Stimulated activated CD4-positive, alpha-beta T cell treated with anti-CD3 and anti-CD28 coated beads, Interleukin-1b, Interleukin-23, amount 100 ng/mL, for 24 hours (primary cell): ENCODE data around the gene DCAF15.

Experiments used
- DNase-seq, 4 experiments: peaks; one replicate each; pipeline ENCODE4 v3.0.0-alpha.2; 2020; ENCODE audit warnings: low read depth in 4 of 4, low spot score in 1 of 4

DCAF15 gene

DNA sequence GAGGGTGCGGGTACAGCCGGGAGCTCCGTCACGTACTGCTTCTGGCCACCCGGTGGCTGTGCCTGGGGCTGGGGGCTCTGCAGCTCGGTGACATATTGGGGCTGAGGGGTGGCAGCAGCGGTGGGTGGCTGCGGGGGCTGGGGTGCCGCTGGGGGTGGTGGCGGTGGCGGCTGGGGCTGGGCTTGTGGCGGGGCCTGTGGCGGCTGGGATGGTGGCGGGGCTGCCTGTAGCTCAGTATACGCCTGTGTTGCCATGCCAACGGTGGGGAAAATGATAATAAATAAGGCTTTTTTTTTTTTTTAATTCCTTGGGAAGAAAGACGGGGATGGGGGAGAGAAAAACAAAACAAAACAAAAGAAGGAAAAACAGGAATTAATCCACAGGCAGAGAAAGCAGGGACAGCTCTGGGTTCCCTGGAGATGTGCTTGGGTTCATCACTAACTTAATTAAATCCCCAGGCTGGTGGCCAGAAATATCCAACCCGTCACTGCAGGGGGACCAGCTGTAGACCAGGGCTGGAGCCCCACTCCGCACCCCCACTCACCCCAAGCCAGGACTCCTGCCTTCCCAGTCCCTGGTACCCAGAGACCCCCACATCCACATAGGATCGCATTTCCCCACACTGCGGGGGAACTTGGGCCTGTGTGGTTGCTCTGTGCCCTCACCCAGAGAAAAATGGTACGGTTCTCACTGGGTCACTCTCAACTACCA, 41.4 kb downstream of the DCAF15 start:
- no peak for DNase-seq

DNA sequence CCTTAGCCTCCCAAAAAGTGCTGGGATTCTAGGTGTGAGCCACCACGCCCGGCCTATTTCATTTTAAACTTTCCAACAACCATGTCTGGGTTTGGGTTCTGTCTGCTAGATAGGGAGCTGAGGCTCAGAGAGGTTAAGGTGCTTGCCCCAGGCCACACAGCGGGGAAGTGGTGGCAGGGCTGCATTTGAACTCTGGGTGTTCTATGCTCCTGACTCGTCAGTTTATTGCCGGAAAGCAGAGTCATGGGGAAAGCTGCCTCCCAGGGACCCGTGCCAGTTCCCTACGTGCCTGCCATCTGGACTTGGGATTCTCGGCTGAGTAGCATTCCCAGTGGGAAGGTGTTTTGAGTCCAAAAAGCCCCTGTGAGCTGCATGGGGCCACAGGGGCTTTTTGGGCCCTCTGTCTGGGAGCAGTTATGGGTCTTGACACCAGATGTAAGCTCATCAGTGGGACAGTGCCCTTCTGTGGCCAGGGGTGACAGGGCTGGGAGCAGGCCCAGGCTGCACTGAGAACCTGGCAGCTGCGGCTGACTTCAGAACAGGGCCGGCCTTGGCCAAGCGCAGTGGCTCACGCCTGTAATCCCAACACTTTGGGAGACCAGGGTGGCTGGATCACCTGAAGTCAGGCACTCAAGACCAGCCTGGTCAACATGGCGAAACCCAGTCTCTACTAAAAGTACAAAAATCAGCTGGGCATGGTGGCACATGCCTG, 42.9 kb downstream of the DCAF15 start:
- no peak for DNase-seq

DNA sequence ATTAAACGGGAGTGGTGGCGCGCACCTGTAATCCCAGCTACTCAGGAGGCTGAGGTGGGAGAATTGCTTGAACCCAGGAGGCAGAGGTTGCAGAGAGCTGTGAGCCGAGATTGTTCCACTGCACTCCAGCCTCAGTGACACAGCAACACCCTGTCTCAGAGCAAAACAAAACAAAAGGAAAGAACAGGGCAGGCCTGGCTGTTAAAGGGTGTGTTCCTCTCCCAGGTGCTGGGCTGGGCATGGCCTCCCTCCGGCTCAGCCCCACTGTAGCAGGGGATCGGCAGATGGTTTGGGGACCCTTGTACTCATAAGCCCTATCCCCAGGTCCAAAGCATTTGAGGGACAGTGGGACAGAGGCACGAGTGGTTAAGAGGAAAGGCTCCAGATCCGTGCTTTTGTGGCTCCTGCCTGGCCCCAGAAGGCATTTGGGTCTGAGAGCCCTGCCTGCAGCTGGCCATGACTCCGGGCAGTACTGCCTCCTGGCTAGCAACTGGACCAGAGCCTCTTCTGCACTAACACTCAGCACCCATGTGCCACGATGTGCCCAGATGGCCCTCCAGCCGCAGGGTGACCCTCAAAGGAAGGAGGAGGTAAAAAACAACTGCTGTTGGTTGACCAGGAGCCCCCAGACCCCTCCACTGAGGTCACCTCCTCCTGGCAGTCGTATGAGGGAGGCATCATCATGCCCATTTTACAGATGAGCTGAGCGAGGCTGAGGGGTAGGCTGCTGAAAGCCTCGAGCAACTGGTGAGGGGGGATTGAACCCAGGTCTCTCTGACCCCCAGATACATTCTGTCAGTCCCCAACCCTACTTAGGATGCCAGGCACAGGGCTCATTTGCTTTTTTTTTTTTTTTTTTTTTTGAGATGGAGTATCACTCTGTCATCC, 43.8 kb downstream of the DCAF15 start:
- DNase-seq = no peak

DNA sequence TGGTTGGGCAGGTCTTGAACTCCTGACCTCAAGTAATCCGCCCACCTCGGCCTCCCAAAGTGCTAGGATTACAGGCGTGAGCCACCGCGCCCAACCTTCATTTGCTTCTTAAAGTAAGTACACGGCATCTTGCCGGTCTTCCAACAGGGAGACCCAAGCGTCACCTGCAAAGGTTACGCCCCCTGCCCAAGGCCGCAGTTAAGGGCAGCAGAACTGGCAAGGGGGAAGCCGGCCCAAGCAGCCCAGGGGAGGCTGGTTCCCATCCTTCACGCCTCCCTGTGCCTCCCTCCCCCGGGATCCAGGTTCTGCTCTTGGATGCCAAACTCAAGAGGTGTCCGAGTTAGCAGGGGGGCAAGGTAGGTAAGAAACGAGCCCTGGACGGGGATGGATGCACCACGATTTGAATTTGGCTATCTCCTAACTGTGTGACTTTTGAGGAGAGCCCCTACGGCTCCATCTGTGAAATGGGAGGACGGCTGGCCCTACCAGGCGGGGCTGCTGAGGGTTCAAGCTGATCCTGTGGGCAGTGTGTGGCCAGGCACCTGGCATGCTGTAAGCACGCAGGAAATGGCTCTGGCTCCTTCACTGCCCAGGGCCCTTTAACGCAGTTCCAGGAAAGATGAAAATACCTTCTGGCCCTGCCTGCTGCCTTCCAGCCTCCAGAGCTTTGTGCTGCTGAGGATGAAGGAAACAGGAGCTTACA, 44.8 kb downstream of the DCAF15 start:
- no peak for DNase-seq

DNA sequence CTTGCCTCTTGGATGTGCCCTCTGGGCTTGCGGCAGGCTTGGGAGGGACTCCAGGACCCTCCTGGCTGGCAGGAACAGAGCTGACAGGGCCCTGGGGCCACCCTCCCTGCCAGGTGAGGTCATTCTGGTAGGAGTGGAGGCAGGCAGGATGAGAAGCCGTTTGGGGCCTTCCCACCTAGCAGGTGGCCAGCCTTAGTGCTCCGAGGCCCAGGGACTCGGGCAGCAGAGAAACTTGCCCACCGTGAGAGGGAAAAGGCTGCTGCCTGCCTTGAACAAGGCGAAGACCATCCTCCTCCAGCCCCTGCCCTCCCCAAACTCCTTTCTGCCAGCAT, 45.3 kb downstream of the DCAF15 start:
- DNase-seq = no peak

DNA sequence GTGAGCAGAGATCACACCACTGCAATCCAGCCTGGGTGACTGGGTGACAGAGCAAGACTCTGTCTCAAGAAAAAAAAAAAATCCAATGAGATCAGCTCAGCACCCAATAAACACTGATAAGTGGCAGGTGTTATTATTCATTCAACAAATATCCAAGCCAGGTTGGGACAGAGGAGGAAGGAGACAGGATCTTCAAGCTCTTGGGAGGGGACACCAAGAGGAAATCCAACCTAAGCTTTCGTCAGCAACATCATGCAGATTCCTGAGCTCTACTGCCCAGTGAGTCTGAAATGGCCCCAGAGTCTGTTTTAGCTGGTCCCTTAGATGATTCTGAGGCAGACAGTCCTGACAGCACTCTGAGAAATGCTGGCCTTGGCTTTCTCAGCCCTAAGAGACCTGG, 46.1 kb downstream of the DCAF15 start:
- no peak for DNase-seq

DNA sequence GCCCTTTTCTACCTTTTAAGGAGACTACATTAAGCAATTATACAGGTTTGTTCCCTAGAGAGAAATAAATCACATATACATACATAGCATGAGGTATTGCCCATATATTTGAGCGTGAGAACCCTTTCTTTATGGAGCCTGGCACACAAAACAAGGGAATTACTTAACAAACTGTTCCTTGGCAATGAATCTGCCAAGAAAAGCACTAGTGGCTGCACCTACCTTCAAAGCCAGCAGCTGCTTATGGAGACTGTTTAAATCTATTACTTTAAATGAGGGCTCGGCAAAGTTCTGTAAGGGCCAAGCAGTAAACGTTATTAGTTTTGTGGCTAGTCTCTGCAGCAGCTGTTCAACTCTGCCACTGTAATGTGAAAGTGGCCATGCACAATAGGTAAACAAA, 46.8 kb downstream of the DCAF15 start:
- DNase-seq = no peak

DNA sequence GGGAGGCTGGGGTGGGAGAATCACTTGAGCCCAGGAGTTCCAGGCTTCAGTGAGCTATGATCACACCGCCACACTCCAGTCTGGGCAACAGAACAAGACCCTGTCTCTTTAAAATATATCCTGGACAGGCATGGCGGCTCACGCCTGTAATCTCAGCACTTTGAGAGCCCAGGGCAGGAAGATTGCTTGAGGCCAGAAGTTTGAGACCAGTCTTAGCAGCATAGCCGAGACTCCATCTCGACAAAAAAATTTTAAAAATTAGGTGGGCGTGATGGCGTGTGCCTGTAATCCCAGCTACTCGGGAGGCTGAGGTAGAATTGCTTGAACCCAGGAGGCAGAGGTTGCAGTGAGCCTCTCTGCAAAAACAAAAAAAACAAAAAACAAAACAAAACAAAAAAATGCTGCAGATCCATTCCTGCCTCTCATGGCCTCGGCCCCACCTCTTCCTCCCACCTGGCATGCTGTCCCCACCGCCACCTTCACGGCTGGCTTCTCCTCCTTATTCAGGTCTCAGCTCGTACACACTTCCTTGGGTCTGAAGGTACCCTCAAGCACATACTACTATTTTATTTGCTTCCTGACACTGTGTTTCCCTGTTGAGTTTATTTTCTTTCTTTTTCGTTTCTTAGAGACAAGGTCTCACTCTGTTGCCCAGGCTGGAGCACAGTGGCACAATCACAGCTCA, 48.5 kb downstream of the DCAF15 start:
- no peak for DNase-seq

DNA sequence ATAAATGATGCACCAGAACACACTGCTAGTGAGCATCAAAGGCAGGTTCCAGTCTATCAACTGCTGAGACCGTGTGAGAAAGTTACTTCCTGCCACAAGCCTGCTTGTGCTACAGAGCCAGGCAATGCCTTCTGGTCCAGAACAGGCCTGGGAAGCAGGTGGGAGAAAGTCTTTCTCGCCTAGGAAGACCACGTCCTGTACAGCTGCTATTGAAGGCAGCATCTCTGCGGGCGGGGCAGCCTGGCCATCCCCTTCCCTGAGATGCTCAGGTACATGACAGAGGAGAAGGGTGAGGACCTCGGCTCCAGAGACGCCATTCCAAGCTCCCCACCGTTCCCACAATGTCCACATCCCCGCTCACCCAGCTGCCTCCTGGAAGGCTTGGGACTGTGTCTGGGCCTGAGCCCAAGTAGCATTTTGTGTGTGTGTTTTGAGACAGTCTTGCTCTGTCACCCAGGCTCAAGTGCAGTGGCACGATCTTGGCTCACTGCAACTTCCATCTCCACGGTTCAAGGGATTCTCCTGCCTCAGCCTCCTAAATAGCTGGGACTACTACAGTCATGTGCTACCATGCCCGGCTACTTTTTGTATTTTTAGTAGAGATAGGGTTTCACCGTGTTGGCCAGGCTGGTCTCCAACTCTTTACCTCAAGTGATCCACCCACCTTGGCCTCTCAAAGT, 50.4 kb downstream of the DCAF15 start:
- DNase-seq = no peak

DNA sequence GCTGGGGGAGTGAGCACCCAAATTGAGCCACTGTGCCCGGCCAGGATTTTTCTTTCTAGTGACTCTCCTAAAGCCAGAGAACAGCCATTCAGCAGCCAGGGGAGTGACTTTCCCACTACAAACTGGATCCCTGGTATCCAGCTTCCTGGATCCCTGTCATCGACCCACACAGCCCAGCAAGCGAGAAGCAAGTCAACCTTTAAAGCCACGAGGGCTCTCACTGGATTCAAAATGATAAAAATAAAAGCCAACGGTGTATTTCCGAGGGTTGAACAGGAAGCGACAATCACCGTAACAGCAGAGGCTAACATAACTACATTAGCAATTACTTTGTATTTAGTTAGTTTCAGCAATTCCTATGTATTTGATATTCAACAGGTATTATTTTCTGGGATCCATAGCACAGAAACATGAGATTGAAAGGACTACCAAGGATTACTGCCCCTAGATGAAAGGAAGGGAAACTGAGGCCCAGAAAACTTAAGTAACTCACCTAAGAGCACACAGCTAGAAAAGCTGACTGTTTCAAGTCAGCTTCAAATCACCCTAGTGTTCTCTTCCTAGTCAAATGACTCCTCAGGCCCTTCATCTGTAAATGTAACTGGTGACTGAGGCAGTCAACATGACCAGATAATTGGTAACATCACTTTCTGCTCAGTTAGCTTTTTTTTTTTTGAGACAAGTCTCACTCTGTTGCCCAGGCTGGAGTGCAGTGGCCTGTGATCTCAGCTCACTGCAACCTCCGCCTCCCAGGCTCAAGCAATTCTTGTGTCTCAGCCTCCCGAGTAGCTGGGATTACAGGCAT, 51.1 kb downstream of the DCAF15 start:
- no peak for DNase-seq

DNA sequence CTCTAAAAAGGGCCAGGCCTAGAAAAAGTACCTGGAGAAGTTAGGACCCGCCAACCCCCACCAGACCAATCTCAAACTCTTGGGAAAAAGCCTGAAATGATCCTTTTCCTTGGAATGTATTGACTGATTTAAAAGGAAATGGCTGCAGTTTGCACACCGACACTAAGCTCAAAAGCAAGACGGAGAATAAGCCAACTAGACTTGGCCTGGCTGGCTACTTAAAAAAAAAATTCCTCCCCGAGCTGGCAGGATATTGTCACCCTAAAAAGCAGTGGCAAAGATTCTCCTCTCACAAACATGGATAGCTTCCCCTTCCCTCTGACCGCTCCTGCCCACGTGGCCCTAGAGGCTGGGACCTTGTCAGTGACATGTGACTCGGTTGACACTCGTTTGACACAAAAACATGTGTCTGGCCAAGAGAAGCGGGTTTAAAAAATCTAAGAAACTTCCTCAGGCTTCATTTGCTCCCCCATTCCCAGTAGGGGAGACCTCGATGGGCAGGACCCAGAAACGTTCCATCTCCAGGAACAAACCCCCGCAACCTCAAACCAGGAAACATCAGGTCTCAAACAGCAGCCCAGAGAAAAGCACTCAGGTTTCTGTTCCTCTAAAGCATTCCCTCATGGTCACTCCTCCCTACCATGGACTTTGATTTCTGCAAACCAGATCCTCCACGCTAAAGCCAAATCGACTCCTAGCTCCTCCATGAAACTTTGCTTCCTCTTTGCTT, 52.5 kb downstream of the DCAF15 start:
- no peak for DNase-seq

DNA sequence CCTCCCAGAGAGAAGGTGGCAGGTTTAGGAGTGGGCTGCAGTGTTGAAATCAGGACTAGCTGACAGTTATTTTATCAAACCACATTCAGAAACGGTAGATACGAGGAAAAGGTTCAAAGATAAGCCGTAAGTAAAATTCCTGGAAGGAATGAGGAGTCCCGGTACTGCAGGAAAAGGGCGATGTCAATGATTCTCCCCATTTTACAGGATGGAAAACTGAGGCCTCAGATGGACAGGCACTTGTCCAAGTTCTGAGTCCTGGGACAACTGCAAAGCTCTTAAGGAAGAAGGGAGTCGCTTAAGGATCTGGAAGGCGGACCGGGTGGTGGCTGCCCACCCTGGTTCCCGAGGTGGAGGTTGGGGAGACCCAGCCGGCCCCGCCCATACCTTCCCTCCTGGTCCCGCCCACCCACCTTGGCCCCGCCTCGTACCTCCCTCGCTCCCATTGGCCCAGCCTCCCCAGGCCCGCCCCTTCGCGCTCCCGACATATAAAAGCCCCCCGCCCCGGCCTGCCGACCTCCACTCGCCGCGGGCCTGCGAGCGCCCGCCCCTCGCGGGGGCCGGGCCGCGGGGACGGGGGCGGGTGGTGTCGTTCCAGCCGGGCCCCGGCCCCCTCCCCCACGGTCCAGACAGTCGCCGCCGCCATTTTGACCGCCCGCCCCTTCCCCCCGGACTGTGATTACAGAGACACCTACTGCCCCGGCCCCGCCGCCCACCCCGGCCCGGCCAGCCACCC, 53.2 kb downstream of the DCAF15 start:
- DNase-seq = peak; percentile 80 to 91 (median 87)

DNA sequence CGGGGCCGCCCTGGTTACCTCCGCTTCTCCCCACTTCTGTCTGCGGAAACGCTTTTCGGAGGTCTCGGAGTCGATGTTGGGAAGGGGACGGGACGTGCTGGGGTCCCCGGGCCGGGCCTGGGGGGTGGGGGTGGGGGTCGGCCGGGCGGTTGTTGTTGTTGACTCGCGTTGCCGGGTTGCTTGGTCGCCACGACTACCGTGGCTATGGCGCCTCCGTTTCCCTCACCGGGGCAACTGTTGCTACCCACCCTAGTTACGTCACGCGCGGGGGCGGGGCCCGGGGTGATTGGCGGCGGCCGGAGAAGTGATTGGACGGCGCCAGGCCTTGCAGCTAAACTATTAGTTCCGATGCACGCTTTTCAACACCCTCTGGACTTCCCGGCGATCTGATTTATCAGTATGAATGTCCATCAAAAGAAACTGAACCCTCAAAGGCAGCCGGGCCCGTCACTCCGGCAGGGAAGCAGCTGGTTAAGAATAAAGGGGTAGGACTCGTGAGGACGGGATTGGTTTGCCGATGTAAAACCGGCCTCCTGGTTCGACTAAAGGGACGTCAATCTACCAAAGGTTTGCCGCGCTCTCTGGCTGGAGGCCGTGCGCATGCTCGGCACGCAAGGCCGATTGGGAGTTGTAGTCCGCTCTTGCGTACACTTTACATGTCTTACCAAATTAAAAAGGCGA, 53.9 kb downstream of the DCAF15 start, which contains the start of gene RFX1:
TSS of gene RFX1 (minus strand) at position 236 of the 681 bp plus-strand sequence. CDS start 12,477 bp downstream, outside the sequence.
- DNase-seq = peak; percentile 99 to 100 (median 100)

DNA sequence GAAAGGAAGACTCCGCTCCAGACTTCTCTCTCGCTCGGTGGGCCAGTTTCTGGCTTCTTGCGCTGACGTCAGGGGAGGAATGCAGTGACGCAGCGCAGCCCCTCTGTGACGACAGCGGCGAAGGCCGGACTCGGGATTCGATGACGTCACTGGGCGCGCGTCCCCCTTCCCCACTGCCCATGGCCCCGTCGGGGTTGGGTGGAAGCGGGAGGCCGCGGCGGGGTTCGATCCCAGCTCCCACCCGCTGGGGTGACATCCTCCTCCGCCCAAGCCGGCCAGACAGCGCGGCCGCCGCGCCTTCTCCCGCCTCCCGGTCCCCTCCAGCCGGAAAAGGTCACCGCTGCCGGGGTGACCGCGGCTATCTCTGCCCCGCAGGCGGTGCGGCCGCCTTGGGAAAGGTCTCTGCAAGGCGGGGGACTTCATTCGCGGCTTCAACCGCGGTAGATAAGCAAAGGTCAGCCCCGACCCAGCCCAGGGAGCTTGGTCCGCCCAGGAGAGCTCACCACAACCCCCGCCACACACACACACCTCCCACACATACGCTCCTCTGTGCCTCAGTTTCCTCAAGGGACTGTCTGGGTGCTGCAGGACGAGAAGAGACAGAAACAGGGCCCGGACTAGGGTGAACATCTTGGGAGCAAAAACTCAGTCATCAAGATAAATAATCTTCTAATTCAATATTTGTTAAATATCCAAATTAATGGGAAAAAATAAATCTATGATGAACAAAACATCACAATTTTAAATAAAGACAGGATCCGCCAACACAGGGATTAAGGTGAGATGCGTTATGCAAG, 54.7 kb downstream of the DCAF15 start:
- DNase-seq = peak in 1 of 4 experiments; percentile 77
